ENCODE results near the gene GAS7.

GRCh38 chr17:9907131-9907530 is 291.3 kb downstream of the GAS7 start:
- no peak for TF ChIP-seq GATA1 (IDR thresholded peaks at IDR 0.05; ENCODE audit: low read depth, low read length)
- no peak for TF ChIP-seq POLR2A (IDR thresholded peaks at IDR 0.05; ENCODE audit: low read length)
